SK-N-MC (cell line): ENCODE results near the gene ATP5F1C.

ENCODE experiments used
- DNase-seq: peaks from one replicate; pipeline ENCODE4 v3.0.0-alpha.2; 2011; ENCODE audit warnings: low read depth, low spot score
- H3K27ac ChIP-seq: fragments of 200-600 bp; sonication (generic); 2 replicates; pipeline ENCODE4 v1.5.1; 2016; ENCODE audit warnings: mixed run types
- H3K36me3 ChIP-seq: fragments of 200-600 bp; sonication (generic); 2 replicates; pipeline ENCODE4 v1.6.1; 2017; ENCODE audit warnings: antibody characterized with exemption, low read length, mixed read lengths; ENCODE audit not compliant: insufficient read depth
- H3K4me3 ChIP-seq: fragments of 200-600 bp; sonication (generic); 2 replicates; pipeline ENCODE4 v1.5.1; 2016
- H3K9ac ChIP-seq: fragments of 200-600 bp; sonication (generic); 2 replicates; pipeline ENCODE4 v1.8.0; 2017; ENCODE audit warnings: mixed run types, mixed read lengths; ENCODE audit not compliant: insufficient read length
- H3K9me3 ChIP-seq: fragments of 200-600 bp; sonication (generic); 2 replicates; pipeline ENCODE4 v1.6.1; 2017; ENCODE audit warnings: low read depth, mild to moderate bottlenecking, antibody characterized with exemption, low read length, moderate library complexity, mixed read lengths
- EZH2 ChIP-seq: fragments of 200-600 bp; sonication (generic); IDR thresholded peaks from one replicate; pipeline ENCODE4 v1.6.1; 2017; ENCODE audit warnings: antibody characterized with exemption
- FOXP2 ChIP-seq: optimal IDR thresholded peaks from 2 replicates; pipeline ENCODE3; 2011; ENCODE audit warnings: mild to moderate bottlenecking, moderate library complexity; ENCODE audit not compliant: insufficient read depth; ENCODE audit errors: extremely low read length, control extremely low read depth
- POLR2AphosphoS5 ChIP-seq: IDR thresholded peaks from 2 replicates; pipeline ENCODE4 v1.6.1; 2012; ENCODE audit warnings: mild to moderate bottlenecking, low read depth, low read length, borderline replicate concordance

ATP5F1C gene

GRCh38 chr10:7787150-7787856, 674 bp upstream of the ATP5F1C start:
- peak overlapping the region; percentile 83 for H3K4me3 ChIP-seq
- H3K9me3 ChIP-seq, result no peaks in the 10 kb centered on the region
- H3K36me3 ChIP-seq, result 0 out of 2 replicates have a peak, but pooled peaks cover 3% of the 10 kb centered on the region
- no peak for DNase-seq
- H3K9ac ChIP-seq, result peak overlapping the region; percentile 91
- TF ChIP-seq FOXP2 (no peak), POLR2AphosphoS5 (no peak), EZH2 (no peak)
- no peak overlapping the region for H3K27ac ChIP-seq

GRCh38 chr10:7788639-7789286, 786 bp downstream of the ATP5F1C start:
- H3K36me3 ChIP-seq, result peaks cover 3% of the 10 kb centered on the region; the same call in 1 of the 2 replicates
- DNase-seq, result no peak

GRCh38 chr10:7789390-7789789, 1.4 kb downstream of the ATP5F1C start:
- DNase-seq, result no peak
- TF ChIP-seq EZH2 (no peak), FOXP2 (no peak), POLR2AphosphoS5 (no peak)
- peaks cover 3% of the 10 kb centered on the region; the same call in 1 of the 2 replicates for H3K36me3 ChIP-seq
- peak overlapping the region; percentile 90 for H3K9ac ChIP-seq
- peak overlapping the region; percentile 83 for H3K4me3 ChIP-seq
- H3K9me3 ChIP-seq, result no peaks in the 10 kb centered on the region
- no peak overlapping the region for H3K27ac ChIP-seq

More at GRCh38 chr10:7788639-7789286, 786 bp downstream of the ATP5F1C start:
- H3K27ac ChIP-seq, result no peak overlapping the region
- peak overlapping the region; percentile 83 for H3K4me3 ChIP-seq
- TF ChIP-seq POLR2AphosphoS5 (no peak), EZH2 (no peak), FOXP2 (no peak)
- H3K9me3 ChIP-seq, result no peaks in the 10 kb centered on the region
- H3K9ac ChIP-seq, result peak overlapping the region; percentile 90

GRCh38 chr10:7792541-7792940, 4.6 kb downstream of the ATP5F1C start:
- peaks cover 11% of the 10 kb centered on the region; the same call in 1 of the 2 replicates for H3K36me3 ChIP-seq
- H3K27ac ChIP-seq, result no peak overlapping the region
- H3K4me3 ChIP-seq, result no peak overlapping the region
- TF ChIP-seq EZH2 (no peak), POLR2AphosphoS5 (no peak), FOXP2 (no peak)
- H3K9me3 ChIP-seq, result no peaks in the 10 kb centered on the region
- H3K9ac ChIP-seq, result no peak overlapping the region
- DNase-seq, result no peak

GRCh38 chr10:7794251-7795026, 6.5 kb downstream of the ATP5F1C start:
- TF ChIP-seq POLR2AphosphoS5, result no peak
- TF ChIP-seq EZH2, result no peak
- no peak for TF ChIP-seq FOXP2
- Histone ChIP-seq H3K9ac (no peak overlapping the region), H3K9me3 (no peaks in the 10 kb centered on the region), H3K36me3 (peaks cover 20% of the 10 kb centered on the region), H3K27ac (no peak overlapping the region), H3K4me3 (no peak overlapping the region)
- no peak for DNase-seq

- Histone ChIP-seq H3K9me3 (no peaks in the 10 kb centered on the region), H3K27ac (no peak overlapping the region), H3K9ac (no peak overlapping the region), H3K36me3 (peaks cover 27% of the 10 kb centered on the region), H3K4me3 (no peak overlapping the region)
- no peak for DNase-seq
- no peak for TF ChIP-seq POLR2AphosphoS5
- no peak for TF ChIP-seq FOXP2
- TF ChIP-seq EZH2, result no peak
These were observed 7.6 kb downstream of the ATP5F1C start for GRCh38 chr10:7795605-7796004.

- no peak for DNase-seq
- peaks cover 44% of the 10 kb centered on the region for H3K36me3 ChIP-seq
These were observed 9.6 kb downstream of the ATP5F1C start for GRCh38 chr10:7797582-7797981.

GRCh38 chr10:7802606-7803005, 14.6 kb downstream of the ATP5F1C start:
- DNase-seq, result no peak
- no peaks in the 10 kb centered on the region for H3K9me3 ChIP-seq
- no peak overlapping the region for H3K9ac ChIP-seq
- TF ChIP-seq FOXP2 (no peak), EZH2 (no peak), POLR2AphosphoS5 (no peak)
- peaks cover 69% of the 10 kb centered on the region for H3K36me3 ChIP-seq
- H3K4me3 ChIP-seq, result no peak overlapping the region
- H3K27ac ChIP-seq, result no peak overlapping the region

More at GRCh38 chr10:7797582-7797981, 9.6 kb downstream of the ATP5F1C start:
- no peak overlapping the region for H3K4me3 ChIP-seq
- no peaks in the 10 kb centered on the region for H3K9me3 ChIP-seq
- no peak overlapping the region for H3K27ac ChIP-seq
- no peak overlapping the region for H3K9ac ChIP-seq
- TF ChIP-seq POLR2AphosphoS5 (no peak), EZH2 (no peak), FOXP2 (no peak)
